ENCODE measurements around the gene CASP1. TPM values are rescaled to one million over a fixed set of nuclear protein-coding genes. Genes with fewer than 3 reads are reported as not detected.
A peak's percentile ranks its signal among the peaks of the same experiment; 100 is the strongest.
"Not testable (repeated sequence)": the region's sequence is repeated elsewhere in the genome, so short reads cannot be mapped to it uniquely, and the experiment has no call there.

CASP1 gene
- total RNA-seq, 4 donors from 2014 or later = 8.2 to 41.9 (median 16.6) TPM

DNA sequence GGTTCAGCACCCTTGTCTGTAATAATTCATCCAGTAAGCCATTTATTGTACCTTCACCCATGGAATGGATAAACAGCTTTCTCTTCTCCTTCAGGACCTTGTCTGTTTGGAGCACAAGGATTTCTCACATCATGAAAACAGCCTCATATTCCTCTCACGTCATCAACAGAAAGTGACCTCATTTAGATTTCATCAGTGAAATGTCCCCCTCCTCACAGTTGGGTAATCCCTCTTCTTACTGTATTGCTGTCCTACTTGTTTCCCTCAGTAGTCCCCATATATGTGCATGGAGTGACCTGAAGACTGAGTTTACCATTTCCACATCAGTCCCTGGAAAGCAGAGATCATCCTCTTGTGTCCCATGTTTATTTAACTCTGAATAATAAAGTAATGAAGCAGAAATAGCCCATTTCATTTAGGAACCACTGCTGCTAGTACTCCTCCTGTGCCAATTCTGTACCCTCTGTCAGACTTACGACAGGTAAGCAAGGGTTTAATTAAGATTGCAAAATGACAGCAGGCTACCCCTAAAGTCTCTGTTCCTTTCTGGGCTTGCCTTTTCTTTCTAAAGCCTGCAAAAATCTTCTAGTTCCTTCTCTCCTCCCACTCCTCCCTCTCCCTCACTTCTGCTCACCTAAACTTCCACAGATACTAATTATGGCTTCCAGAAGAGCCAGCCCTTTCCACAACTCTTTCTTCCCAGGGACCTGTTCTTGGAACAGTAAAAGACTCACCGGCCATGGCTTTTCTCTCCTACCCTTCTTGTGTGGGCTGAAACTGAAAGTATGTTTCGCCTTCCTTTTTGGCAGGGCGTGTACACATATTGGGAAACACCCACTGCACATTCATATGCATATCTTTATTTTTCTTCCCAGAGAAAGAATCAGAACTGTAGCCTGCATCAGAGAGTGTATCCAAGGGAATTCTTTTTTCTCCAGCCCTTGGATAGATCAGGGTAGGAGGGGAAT lies 9.9 kb upstream of the CASP1 start, which contains the start of gene CARD16:
Gene CARD16, minus strand, starts transcription at position 779 of the 968 bp plus-strand sequence. Its CDS starts 38 bp downstream, at position 741.
- H3K27me3 ChIP-seq; intact Hi-C loops (cut with DNase I; ENCODE audit: low total_unique reads); H3K36me3 ChIP-seq; in situ Hi-C loops (cut with MboI; ENCODE audit: low pct_ligation_motif_present in 1 of 4, low pct_unique_long_range_greater_than_20kb in 1 of 4, low sequenced_read_pairs in 3 of 4); H3K9me3 ChIP-seq: not testable (repeated sequence)
- 14 to 18% methylated on average over 4 to 5 of the region's 5 CpGs for WGBS, 2 donors (ENCODE audit: low coverage in 1 of 2)
- peak within 1 kb of the TSS; percentile 10 to 56 (median 33) for H3K4me3 ChIP-seq
- peaks cover 8 to 51% (median 21%) of the 10 kb centered on the region in 4 donors for H3K4me1 ChIP-seq
- peak; percentile 62 for DNase-seq
- TF ChIP-seq POLR2A (IDR thresholded peaks at IDR 0.05) (peak; percentile 33), POLR2AphosphoS5 (IDR thresholded peaks at IDR 0.05) (peak; percentile 46 to 58 (median 52))
- H3K27ac ChIP-seq = peak within 1 kb of the TSS; percentile 70 to 84 (median 83)

- intact Hi-C loops (cut with DNase I; ENCODE audit: low total_unique reads) (no loop called here), in situ Hi-C loops (cut with MboI; ENCODE audit: low pct_ligation_motif_present in 1 of 4, low pct_unique_long_range_greater_than_20kb in 1 of 4, low sequenced_read_pairs in 3 of 4) (no loop called here)
- DNase-seq = no peak
- TF ChIP-seq, protein P1, sequence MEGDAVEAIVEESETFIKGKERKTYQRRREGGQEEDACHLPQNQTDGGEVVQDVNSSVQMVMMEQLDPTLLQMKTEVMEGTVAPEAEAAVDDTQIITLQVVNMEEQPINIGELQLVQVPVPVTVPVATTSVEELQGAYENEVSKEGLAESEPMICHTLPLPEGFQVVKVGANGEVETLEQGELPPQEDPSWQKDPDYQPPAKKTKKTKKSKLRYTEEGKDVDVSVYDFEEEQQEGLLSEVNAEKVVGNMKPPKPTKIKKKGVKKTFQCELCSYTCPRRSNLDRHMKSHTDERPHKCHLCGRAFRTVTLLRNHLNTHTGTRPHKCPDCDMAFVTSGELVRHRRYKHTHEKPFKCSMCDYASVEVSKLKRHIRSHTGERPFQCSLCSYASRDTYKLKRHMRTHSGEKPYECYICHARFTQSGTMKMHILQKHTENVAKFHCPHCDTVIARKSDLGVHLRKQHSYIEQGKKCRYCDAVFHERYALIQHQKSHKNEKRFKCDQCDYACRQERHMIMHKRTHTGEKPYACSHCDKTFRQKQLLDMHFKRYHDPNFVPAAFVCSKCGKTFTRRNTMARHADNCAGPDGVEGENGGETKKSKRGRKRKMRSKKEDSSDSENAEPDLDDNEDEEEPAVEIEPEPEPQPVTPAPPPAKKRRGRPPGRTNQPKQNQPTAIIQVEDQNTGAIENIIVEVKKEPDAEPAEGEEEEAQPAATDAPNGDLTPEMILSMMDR (IDR thresholded peaks at IDR 0.05) = no peak
- TF ChIP-seq EP300 (IDR thresholded peaks at IDR 0.05; ENCODE audit: low read depth) (no peak), POLR2A (IDR thresholded peaks at IDR 0.05) (no peak), POLR2AphosphoS5 (IDR thresholded peaks at IDR 0.05) (no peak)
- Histone ChIP-seq H3K9me3 (no peaks in the 10 kb centered on the region), H3K4me3 (peak overlapping the region in 1 of 4 donors; percentile 12), H3K27me3 (no peaks in the 10 kb centered on the region), H3K27ac (no peak overlapping the region), H3K4me1 (peaks cover 8 to 49% (median 19%) of the 10 kb centered on the region in 4 donors), H3K36me3 (peaks cover 0 to 8% (median 3%) of the 10 kb centered on the region in 4 donors)
- 26 to 75% methylated on average over 3 of the region's 3 CpGs for WGBS, 2 donors (ENCODE audit: low coverage in 1 of 2)
Measured at GRCh38 chr11:105042178-105042577, 7.2 kb upstream of the CASP1 start.

DNA sequence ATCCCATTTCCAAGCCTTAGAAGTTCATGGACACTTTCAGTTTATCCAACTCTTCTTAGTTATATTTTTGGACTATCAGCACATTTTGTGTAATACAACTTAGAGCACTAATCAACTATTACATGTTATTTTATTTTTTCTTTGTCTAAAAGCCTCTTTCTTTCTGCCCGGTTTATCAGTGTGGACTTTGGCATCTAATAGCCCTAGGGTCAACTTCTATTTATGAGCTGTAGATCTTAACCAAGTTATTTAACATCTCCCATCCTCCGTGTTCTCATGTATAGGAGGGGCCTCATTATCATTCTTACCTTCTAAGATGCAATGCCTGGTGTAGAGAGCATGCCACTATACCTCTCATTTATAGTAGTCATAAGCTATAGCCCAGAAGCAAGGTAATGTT lies 5.8 kb upstream of the CASP1 start:
- intact Hi-C loops (cut with DNase I; ENCODE audit: low total_unique reads) (no loop called here), in situ Hi-C loops (cut with MboI; ENCODE audit: low pct_ligation_motif_present in 1 of 4, low pct_unique_long_range_greater_than_20kb in 1 of 4, low sequenced_read_pairs in 3 of 4) (no loop called here)
- WGBS, 2 donors (ENCODE audit: low coverage in 1 of 2) = 51 to 72% methylated on average over 2 of the region's 2 CpGs
- Histone ChIP-seq H3K4me3 (no peak overlapping the region), H3K27me3 (no peaks in the 10 kb centered on the region), H3K4me1 (peaks cover 8 to 40% (median 16%) of the 10 kb centered on the region in 4 donors), H3K9me3 (no peaks in the 10 kb centered on the region), H3K36me3 (peaks cover 0 to 8% (median 3%) of the 10 kb centered on the region in 4 donors), H3K27ac (no peak overlapping the region)
- no peak for DNase-seq
- TF ChIP-seq EP300 (IDR thresholded peaks at IDR 0.05; ENCODE audit: low read depth) (no peak), POLR2A (IDR thresholded peaks at IDR 0.05) (no peak), POLR2AphosphoS5 (IDR thresholded peaks at IDR 0.05) (no peak)
- TF ChIP-seq, protein P1 (IDR thresholded peaks at IDR 0.05) = no peak

DNA sequence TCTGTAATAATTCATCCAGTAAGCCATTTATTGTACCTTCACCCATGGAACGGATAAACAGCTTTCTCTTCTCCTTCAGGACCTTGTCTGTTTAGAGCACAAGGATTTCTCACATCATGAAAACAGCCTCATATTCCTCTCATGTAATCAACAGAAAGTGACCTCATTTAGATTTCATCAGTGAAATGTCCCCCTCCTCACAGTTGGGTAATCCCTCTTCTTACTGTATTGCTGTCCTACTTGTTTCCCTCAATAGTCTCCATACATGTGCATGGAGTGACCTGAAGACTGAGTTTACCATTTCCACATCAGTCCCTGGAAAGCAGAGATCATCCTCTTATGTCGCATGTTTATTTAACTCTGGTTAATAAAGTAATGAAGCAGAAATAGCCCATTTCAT lies 556 bp downstream of the CASP1 start:
- in situ Hi-C loops (cut with MboI; ENCODE audit: low pct_ligation_motif_present in 1 of 4, low pct_unique_long_range_greater_than_20kb in 1 of 4, low sequenced_read_pairs in 3 of 4) = not testable (repeated sequence)

GRCh38 chr11:105033781-105034180 lies 1.2 kb downstream of the CASP1 start:
- WGBS, 2 donors (ENCODE audit: low coverage in 1 of 2) = 50 to 88% methylated on average over 1 of the region's 1 CpG
- intact Hi-C loops (cut with DNase I; ENCODE audit: low total_unique reads) (no loop called here), in situ Hi-C loops (cut with MboI; ENCODE audit: low pct_ligation_motif_present in 1 of 4, low pct_unique_long_range_greater_than_20kb in 1 of 4, low sequenced_read_pairs in 3 of 4) (no loop called here)
- peaks cover 0 to 37% (median 11%) of the 10 kb centered on the region in 4 donors for H3K4me1 ChIP-seq
- H3K4me3 ChIP-seq = peak overlapping the region in 3 of 4 donors; percentile 37 to 56 (median 41)
- DNase-seq = no peak
- TF ChIP-seq EP300 (IDR thresholded peaks at IDR 0.05; ENCODE audit: low read depth) (no peak), POLR2A (IDR thresholded peaks at IDR 0.05) (no peak), POLR2AphosphoS5 (IDR thresholded peaks at IDR 0.05) (no peak)
- TF ChIP-seq, protein P1 (IDR thresholded peaks at IDR 0.05) = no peak
- peak overlapping the region; percentile 75 to 89 (median 82) for H3K27ac ChIP-seq
- H3K27me3 ChIP-seq = no peaks in the 10 kb centered on the region
- H3K9me3 ChIP-seq = no peaks in the 10 kb centered on the region
- peaks cover 0 to 22% (median 0%) of the 10 kb centered on the region in 4 donors for H3K36me3 ChIP-seq

More for the DNA sequence above, 556 bp downstream of the CASP1 start:
- intact Hi-C loops (cut with DNase I; ENCODE audit: low total_unique reads); H3K27me3 ChIP-seq; DNase-seq; H3K9me3 ChIP-seq: not testable (repeated sequence)
- H3K27ac ChIP-seq = peak overlapping the region; percentile 75 to 89 (median 82)
- 31% methylated on average over 2 of the region's 2 CpGs for WGBS, 2 donors (ENCODE audit: low coverage in 1 of 2)
- peaks cover 0 to 19% (median 0%) of the 10 kb centered on the region in 4 donors for H3K36me3 ChIP-seq
- H3K4me3 ChIP-seq = peak overlapping the region; percentile 27 to 56 (median 39)
- H3K4me1 ChIP-seq = peaks cover 0 to 37% (median 11%) of the 10 kb centered on the region in 4 donors

Measured in transverse colon (tissue), 4 donors.